A549 treated with CORT108297 at 1 μM for 4 hours (cell line): ENCODE measurements around the gene SYNPO2. TPM values are rescaled to one million over a fixed set of nuclear protein-coding genes. Genes with fewer than 3 reads are reported as not detected.

Experiments
- total RNA-seq: library from RNA; stranded (reverse); fragments of 200-300 nt; extraction: Qiagen RNA extraction; gene quantifications from 5 replicates; pipeline ENCODE4 v1.2.3, GENCODE V29; 2022

Gene SYNPO2
- 1.1 to 1.8 TPM (median 1.5 TPM) in 5 replicates for total RNA-seq

GRCh38 chr4:118888666-118889311 lies at the start of gene SYNPO2:
Gene SYNPO2, plus strand, starts transcription at chr4:118888854. Its CDS starts 183 bp downstream, at chr4:118889037.

Other genes starting within 250 kb of the SYNPO2 start
- gene METTL14, start 203.5 kb upstream of the SYNPO2 start, total RNA-seq, result 10.7 to 17.8 TPM (median 16.2 TPM) in 5 replicates
- 13.1 to 19.4 TPM (median 16.2 TPM) in 5 replicates for gene SEC24D, start 52.7 kb upstream of the SYNPO2 start, total RNA-seq
- gene MYOZ2, start 247.0 kb downstream of the SYNPO2 start, total RNA-seq, result 0.02 TPM in 1 of 5 replicates, not detected in the others